Measurements from ENCODE around the gene FAM162A. TPM values are rescaled to one million over a fixed set of nuclear protein-coding genes. Genes with fewer than 3 reads are reported as not detected.

Gene FAM162A
- total RNA-seq, 1 experiment from 2014 or later = 83.9 TPM

DNA sequence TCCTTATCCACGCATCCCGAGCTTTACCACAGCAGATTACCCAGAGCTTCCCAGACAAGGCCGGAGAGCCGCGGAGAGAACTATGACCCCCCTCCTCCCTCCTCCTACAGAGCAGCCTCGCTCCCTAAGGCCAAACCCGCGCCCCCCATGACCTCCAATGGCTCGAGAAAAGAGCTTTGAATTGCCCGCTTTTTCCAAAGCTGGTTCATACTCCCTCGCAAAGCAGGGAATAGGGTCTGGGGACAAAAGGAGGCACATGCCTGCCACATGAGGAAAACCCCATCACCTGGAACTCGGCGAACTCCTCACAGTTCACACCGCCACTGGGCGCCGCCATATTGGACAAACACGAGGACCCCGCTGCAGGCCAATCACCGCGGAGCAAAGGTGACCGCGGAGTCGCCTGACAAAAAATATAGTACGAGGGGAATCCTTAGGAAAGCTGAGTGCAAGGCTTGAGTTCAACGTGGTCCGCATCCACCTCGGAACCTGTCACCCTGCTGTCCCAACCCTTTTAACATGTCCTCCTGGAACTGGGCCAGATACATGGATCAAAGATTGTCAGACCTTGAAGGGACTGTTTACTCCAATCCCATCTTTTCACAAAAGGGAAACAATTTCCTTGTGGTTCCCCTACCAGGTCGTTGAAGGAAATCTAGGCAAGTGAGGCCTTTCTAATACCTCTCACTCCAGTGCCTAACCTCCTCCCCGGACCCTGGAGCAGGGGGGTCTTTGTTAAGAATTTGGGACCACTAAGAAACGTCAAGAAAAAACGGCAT is 905 bp upstream of the FAM162A start, which contains the start of gene MIX23:
TSS of gene MIX23 (minus strand) at position 344 of the 779 bp plus-strand sequence. CDS start at position 337, 7 bp downstream.
- Mint-ChIP-seq H3K4me3 (peak within 1 kb of the TSS; percentile 90), H3K4me1 (peaks cover 44% of the 10 kb centered on the region), H3K36me3 (peaks cover 22% of the 10 kb centered on the region), H3K27me3 (ENCODE audit: low read depth) (no peaks in the 10 kb centered on the region), H3K9me3 (no peaks in the 10 kb centered on the region), H3K27ac (peak within 1 kb of the TSS; percentile 98)
- ChIA-PET CTCF (interaction anchor here (1.1 to 2.6 kb wide), 4 partner anchors 10 to 836 kb away, joined by 3 to 40 read pairs (median 13); no protein-coding TSS in a partner anchor), POLR2A (interaction anchor here (0.6 to 2.5 kb wide), 3 partner anchors 11 to 55 kb away, joined by 4 to 18 read pairs (median 7); partner anchors contain the start of gene WDR5B)
- ATAC-seq (peak; percentile 56), DNase-seq (ENCODE audit: low spot score) (peak; percentile 88)
- TF ChIP-seq ESRRA (CRISPR knock-in tag; IDR thresholded peaks at IDR 0.05; ENCODE audit: borderline replicate concordance) = 0 out of 2 replicates have a peak, but pooled peaks have one; percentile 30
- TF ChIP-seq, protein P1, sequence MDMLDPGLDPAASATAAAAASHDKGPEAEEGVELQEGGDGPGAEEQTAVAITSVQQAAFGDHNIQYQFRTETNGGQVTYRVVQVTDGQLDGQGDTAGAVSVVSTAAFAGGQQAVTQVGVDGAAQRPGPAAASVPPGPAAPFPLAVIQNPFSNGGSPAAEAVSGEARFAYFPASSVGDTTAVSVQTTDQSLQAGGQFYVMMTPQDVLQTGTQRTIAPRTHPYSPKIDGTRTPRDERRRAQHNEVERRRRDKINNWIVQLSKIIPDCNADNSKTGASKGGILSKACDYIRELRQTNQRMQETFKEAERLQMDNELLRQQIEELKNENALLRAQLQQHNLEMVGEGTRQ (CRISPR knock-in tag; IDR thresholded peaks at IDR 0.05) = peak; percentile 45; the same call in 1 of the 2 replicates
- no peak for TF ChIP-seq CTCF (IDR thresholded peaks at IDR 0.05)
- TF ChIP-seq, protein P2, sequence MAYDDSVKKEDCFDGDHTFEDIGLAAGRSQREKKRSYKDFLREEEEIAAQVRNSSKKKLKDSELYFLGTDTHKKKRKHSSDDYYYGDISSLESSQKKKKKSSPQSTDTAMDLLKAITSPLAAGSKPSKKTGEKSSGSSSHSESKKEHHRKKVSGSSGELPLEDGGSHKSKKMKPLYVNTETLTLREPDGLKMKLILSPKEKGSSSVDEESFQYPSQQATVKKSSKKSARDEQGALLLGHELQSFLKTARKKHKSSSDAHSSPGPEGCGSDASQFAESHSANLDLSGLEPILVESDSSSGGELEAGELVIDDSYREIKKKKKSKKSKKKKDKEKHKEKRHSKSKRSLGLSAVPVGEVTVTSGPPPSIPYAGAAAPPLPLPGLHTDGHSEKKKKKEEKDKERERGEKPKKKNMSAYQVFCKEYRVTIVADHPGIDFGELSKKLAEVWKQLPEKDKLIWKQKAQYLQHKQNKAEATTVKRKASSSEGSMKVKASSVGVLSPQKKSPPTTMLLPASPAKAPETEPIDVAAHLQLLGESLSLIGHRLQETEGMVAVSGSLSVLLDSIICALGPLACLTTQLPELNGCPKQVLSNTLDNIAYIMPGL (CRISPR knock-in tag; IDR thresholded peaks at IDR 0.05) = no peak
- TF ChIP-seq ZNF512 (CRISPR knock-in tag; IDR thresholded peaks at IDR 0.05; ENCODE audit: borderline replicate concordance) = 0 out of 2 replicates have a peak, but pooled peaks have one; percentile 31
- TF ChIP-seq, protein P3, sequence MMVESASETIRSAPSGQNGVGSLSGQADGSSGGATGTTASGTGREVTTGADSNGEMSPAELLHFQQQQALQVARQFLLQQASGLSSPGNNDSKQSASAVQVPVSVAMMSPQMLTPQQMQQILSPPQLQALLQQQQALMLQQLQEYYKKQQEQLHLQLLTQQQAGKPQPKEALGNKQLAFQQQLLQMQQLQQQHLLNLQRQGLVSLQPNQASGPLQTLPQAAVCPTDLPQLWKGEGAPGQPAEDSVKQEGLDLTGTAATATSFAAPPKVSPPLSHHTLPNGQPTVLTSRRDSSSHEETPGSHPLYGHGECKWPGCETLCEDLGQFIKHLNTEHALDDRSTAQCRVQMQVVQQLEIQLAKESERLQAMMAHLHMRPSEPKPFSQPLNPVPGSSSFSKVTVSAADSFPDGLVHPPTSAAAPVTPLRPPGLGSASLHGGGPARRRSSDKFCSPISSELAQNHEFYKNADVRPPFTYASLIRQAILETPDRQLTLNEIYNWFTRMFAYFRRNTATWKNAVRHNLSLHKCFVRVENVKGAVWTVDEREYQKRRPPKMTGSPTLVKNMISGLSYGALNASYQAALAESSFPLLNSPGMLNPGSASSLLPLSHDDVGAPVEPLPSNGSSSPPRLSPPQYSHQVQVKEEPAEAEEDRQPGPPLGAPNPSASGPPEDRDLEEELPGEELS (CRISPR knock-in tag; IDR thresholded peaks at IDR 0.05) = 0 out of 2 replicates have a peak, but pooled peaks have one; percentile 17
- TF ChIP-seq FOXJ3 (CRISPR knock-in tag; IDR thresholded peaks at IDR 0.05; ENCODE audit: borderline replicate concordance) = no peak
- TF ChIP-seq PRDM15 (CRISPR knock-in tag; IDR thresholded peaks at IDR 0.05) = 0 out of 2 replicates have a peak, but pooled peaks have one; percentile 13
- TF ChIP-seq ATF3 (CRISPR knock-in tag; conservative IDR thresholded peaks at IDR 0.05) = no peak
- TF ChIP-seq ZBTB43 (CRISPR knock-in tag; IDR thresholded peaks at IDR 0.05) = 0 out of 2 replicates have a peak, but pooled peaks have one; percentile 49
- 0 out of 2 replicates have a peak, but pooled peaks have one; percentile 39 for TF ChIP-seq SMAD3 (CRISPR knock-in tag; IDR thresholded peaks at IDR 0.05; ENCODE audit: borderline replicate concordance)
- TF ChIP-seq, protein P4, sequence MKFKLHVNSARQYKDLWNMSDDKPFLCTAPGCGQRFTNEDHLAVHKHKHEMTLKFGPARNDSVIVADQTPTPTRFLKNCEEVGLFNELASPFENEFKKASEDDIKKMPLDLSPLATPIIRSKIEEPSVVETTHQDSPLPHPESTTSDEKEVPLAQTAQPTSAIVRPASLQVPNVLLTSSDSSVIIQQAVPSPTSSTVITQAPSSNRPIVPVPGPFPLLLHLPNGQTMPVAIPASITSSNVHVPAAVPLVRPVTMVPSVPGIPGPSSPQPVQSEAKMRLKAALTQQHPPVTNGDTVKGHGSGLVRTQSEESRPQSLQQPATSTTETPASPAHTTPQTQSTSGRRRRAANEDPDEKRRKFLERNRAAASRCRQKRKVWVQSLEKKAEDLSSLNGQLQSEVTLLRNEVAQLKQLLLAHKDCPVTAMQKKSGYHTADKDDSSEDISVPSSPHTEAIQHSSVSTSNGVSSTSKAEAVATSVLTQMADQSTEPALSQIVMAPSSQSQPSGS (CRISPR knock-in tag; IDR thresholded peaks at IDR 0.05; ENCODE audit: borderline replicate concordance, low read depth) = peak; percentile 49; the same call in 1 of the 2 replicates
- TF ChIP-seq ETV6 (CRISPR knock-in tag; IDR thresholded peaks at IDR 0.05) = peak; percentile 26; the same call in 1 of the 2 replicates
- peak; percentile 68; the same call in 1 of the 2 replicates for TF ChIP-seq NFYB (CRISPR knock-in tag; conservative IDR thresholded peaks at IDR 0.05; ENCODE audit: low read depth)
- TF ChIP-seq TEAD1 (CRISPR knock-in tag; IDR thresholded peaks at IDR 0.05) = peak; percentile 66; the same call in 1 of the 2 replicates
- TF ChIP-seq E2F4 (CRISPR knock-in tag; IDR thresholded peaks at IDR 0.05; ENCODE audit: borderline replicate concordance, low read depth) = 0 out of 2 replicates have a peak, but pooled peaks have one; percentile 49
- TF ChIP-seq FOXP1 (CRISPR knock-in tag; IDR thresholded peaks at IDR 0.05; ENCODE audit: borderline replicate concordance) = peak; percentile 48

Measured in WTC11 (cell line).